Endothelial cell of umbilical vein (primary cell): Measurements from ENCODE around the gene TNIP1.

Experiments
- CTCF ChIP-seq, 2 donors: IDR thresholded peaks; 1 replicate in 1 of 2; 2 replicates in 1 of 2; pipeline ENCODE4 v1.5.1; 2011; ENCODE audit warnings: low read length in 2 of 2, mild to moderate bottlenecking in 2 of 2, moderate library complexity in 2 of 2, control low read depth in 1 of 2, inconsistent platforms in 1 of 2, low read depth in 1 of 2; ENCODE audit not compliant: insufficient read depth in 1 of 2; ENCODE audit errors: extremely low read depth in 1 of 2
- EZH2 ChIP-seq: IDR thresholded peaks from 2 replicates; pipeline ENCODE4 v1.6.1; 2012; ENCODE audit warnings: borderline replicate concordance, low read depth, mild to moderate bottlenecking, moderate library complexity, low read length, inconsistent platforms; ENCODE audit not compliant: severe bottlenecking
- POLR2A ChIP-seq: IDR thresholded peaks from 2 replicates; pipeline ENCODE4 v1.6.1; 2012; ENCODE audit warnings: low read depth, mild to moderate bottlenecking, control low read depth, low read length
- POLR2AphosphoS5 ChIP-seq: IDR thresholded peaks from 2 replicates; pipeline ENCODE4 v1.6.1; 2012; ENCODE audit warnings: low read depth, mild to moderate bottlenecking, control low read depth, low read length, moderate library complexity; ENCODE audit not compliant: insufficient read depth

- TF ChIP-seq CTCF (IDR thresholded peaks at IDR 0.05; ENCODE audit: extremely low read depth in 1 of 2, insufficient read depth in 1 of 2, low read depth in 1 of 2, low read length in 2 of 2): peak in 1 of 2 donors; percentile 42
- no peak for TF ChIP-seq EZH2
- no peak for TF ChIP-seq POLR2AphosphoS5
- no peak for TF ChIP-seq POLR2A
Measured at GRCh38 chr5:151048526-151048925, 32.3 kb downstream of the TNIP1 start.
